Measurements from ENCODE around the gene SHANK3. TPM values are rescaled to one million over a fixed set of nuclear protein-coding genes. Genes with fewer than 3 reads are reported as not detected.

The SHANK3 gene
- total RNA-seq, 2 experiments from 2014 or later = 0.04 to 0.06 TPM

- ChIA-PET CTCF (interaction anchor here (0.6 kb wide), 1 partner anchor 39 kb away, joined by 3 read pairs; no protein-coding TSS in a partner anchor), POLR2A (no interaction called here)
These were observed 34.0 kb downstream of the SHANK3 start for GRCh38 chr22:50706481-50707125.

- POLR2A ChIA-PET = no interaction called here
- CTCF ChIA-PET = interaction anchor here (0.7 kb wide), 1 partner anchor 458 kb away, joined by 3 read pairs; no protein-coding TSS in a partner anchor
These were observed 35.9 kb downstream of the SHANK3 start for GRCh38 chr22:50708474-50708873.

GRCh38 chr22:50708996-50709395, 36.4 kb downstream of the SHANK3 start:
- ChIA-PET CTCF (no interaction called here), POLR2A (no interaction called here)

GRCh38 chr22:50710221-50710620, 37.6 kb downstream of the SHANK3 start:
- CTCF ChIA-PET = no interaction called here

GRCh38 chr22:50710886-50711285, 38.3 kb downstream of the SHANK3 start:
- CTCF ChIA-PET = no interaction called here
- POLR2A ChIA-PET = no interaction called here

More at GRCh38 chr22:50710221-50710620, 37.6 kb downstream of the SHANK3 start:
- POLR2A ChIA-PET = no interaction called here

- ChIA-PET CTCF (no interaction called here), POLR2A (no interaction called here)
These were observed 39.1 kb downstream of the SHANK3 start for GRCh38 chr22:50711446-50712340.

- ChIA-PET POLR2A (no interaction called here), CTCF (no interaction called here)
These were observed 39.9 kb downstream of the SHANK3 start for GRCh38 chr22:50712341-50713007.

GRCh38 chr22:50713008-50713385, 40.4 kb downstream of the SHANK3 start:
- ChIA-PET POLR2A (no interaction called here), CTCF (no interaction called here)

- POLR2A ChIA-PET = no interaction called here
- CTCF ChIA-PET = no interaction called here
These were observed 41.0 kb downstream of the SHANK3 start for GRCh38 chr22:50713571-50714056.

- POLR2A ChIA-PET = no interaction called here
- CTCF ChIA-PET = no interaction called here
These were observed 41.5 kb downstream of the SHANK3 start for GRCh38 chr22:50714150-50714549.

GRCh38 chr22:50714631-50715179, 42.1 kb downstream of the SHANK3 start:
- CTCF ChIA-PET = no interaction called here
- POLR2A ChIA-PET = no interaction called here

- ChIA-PET CTCF (no interaction called here), POLR2A (no interaction called here)
These were observed 42.6 kb downstream of the SHANK3 start for GRCh38 chr22:50715250-50715649.

GRCh38 chr22:50715776-50716175, 43.2 kb downstream of the SHANK3 start:
- ChIA-PET POLR2A (no interaction called here), CTCF (no interaction called here)

- ChIA-PET CTCF (no interaction called here), POLR2A (no interaction called here)
These were observed 43.8 kb downstream of the SHANK3 start for GRCh38 chr22:50716290-50717024.

GRCh38 chr22:50717709-50718351, 45.2 kb downstream of the SHANK3 start:
- CTCF ChIA-PET = no interaction called here
- POLR2A ChIA-PET = no interaction called here

GRCh38 chr22:50718352-50718709, 45.7 kb downstream of the SHANK3 start:
- ChIA-PET POLR2A (no interaction called here), CTCF (no interaction called here)

GRCh38 chr22:50719814-50720300, 47.2 kb downstream of the SHANK3 start:
- ChIA-PET POLR2A (no interaction called here), CTCF (no interaction called here)

- ChIA-PET CTCF (no interaction called here), POLR2A (no interaction called here)
These were observed 48.0 kb downstream of the SHANK3 start for GRCh38 chr22:50720301-50721256.
